ENCODE measurements around the gene AAK1.

- TF ChIP-seq CTCF (IDR thresholded peaks at IDR 0.05) (no peak), NR1H2 (CRISPR knock-in tag; IDR thresholded peaks at IDR 0.05) (no peak)
These were observed 49.2 kb downstream of the AAK1 start for GRCh38 chr2:69594341-69594740.
